ENCODE results near the gene REEP3.

DNA sequence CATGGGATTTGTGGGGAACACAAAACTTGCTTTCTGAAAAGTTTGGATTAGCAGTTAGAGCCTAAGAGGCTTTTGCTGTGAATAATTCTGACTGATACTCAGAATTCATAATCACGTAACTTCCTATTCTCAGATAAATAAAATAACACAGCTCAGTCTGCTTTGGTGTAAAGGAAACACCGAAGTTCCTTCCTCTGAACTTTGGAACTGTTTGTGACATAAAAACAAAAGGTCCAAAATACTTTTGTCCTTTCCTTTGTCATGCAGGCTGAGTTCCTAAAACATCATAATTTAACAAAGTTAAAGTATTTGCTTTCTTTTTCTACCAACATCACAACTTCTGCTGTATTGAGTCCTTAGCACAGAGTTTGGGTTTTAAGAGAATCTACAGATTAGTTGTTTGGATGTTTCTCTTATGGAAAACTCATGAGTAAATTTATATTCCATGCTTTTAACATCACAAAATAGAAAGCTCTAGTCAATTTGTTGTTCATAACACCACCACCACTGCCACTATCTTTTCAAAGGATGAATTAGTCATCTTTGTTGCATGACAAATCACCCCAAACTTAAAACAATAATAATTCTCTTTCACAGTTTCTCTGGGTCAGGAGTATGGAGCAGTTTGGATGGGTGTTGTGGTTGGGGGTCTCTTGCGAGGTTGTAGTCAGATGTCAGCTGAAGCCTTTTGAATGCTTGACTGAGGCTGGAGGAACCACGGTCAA lies 123.4 kb downstream of the REEP3 start:
- no peak for TF ChIP-seq POLR2AphosphoS5 (IDR thresholded peaks at IDR 0.05; ENCODE audit: low read depth, low read length)
- TF ChIP-seq, protein P1, sequence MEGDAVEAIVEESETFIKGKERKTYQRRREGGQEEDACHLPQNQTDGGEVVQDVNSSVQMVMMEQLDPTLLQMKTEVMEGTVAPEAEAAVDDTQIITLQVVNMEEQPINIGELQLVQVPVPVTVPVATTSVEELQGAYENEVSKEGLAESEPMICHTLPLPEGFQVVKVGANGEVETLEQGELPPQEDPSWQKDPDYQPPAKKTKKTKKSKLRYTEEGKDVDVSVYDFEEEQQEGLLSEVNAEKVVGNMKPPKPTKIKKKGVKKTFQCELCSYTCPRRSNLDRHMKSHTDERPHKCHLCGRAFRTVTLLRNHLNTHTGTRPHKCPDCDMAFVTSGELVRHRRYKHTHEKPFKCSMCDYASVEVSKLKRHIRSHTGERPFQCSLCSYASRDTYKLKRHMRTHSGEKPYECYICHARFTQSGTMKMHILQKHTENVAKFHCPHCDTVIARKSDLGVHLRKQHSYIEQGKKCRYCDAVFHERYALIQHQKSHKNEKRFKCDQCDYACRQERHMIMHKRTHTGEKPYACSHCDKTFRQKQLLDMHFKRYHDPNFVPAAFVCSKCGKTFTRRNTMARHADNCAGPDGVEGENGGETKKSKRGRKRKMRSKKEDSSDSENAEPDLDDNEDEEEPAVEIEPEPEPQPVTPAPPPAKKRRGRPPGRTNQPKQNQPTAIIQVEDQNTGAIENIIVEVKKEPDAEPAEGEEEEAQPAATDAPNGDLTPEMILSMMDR (IDR thresholded peaks at IDR 0.05), result no peak
- TF ChIP-seq SIN3A (IDR thresholded peaks at IDR 0.05; ENCODE audit: borderline replicate concordance, insufficient read depth, low read depth, low read length), result no peak
